Heart left ventricle (tissue), 16 donors: Measurements from ENCODE around the gene TBC1D1. TPM values are rescaled to one million over a fixed set of nuclear protein-coding genes. Genes with fewer than 3 reads are reported as not detected.
A peak's percentile ranks its signal among the peaks of the same experiment; 100 is the strongest.

Experiments used
- ATAC-seq, 4 donors: fragments of 200-7000 bp; cut with Tn5 transposase; one replicate each; pipeline ENCODE4 v1.9.1; 2020 to 2022; ENCODE audit warnings: moderate library complexity in 4 of 4, mild to moderate bottlenecking in 3 of 4, moderate number of reproducible peaks in 1 of 4
- DNase-seq, 5 donors: peaks; one replicate each; pipeline ENCODE4 v3.0.0-alpha.2; 2020
- H3K27ac ChIP-seq, 12 donors: fragments of 200-600 bp; sonication (generic) in 4 of 12; one replicate each; pipeline versions ENCODE4 v1.5.0 to v1.8.0; 2016 to 2022; ENCODE audit warnings: mild to moderate bottlenecking in 2 of 12
- H3K27me3 ChIP-seq, 9 donors: fragments of 200-600 bp; sonication (generic) in 2 of 9; one replicate each; pipeline versions ENCODE4 v1.5.1 to v1.8.0; 2016 to 2022; ENCODE audit warnings: mild to moderate bottlenecking in 3 of 9
- H3K36me3 ChIP-seq, 9 donors: fragments of 200-600 bp; sonication (generic) in 2 of 9; one replicate each; pipeline versions ENCODE4 v1.5.0 to v1.8.0; 2018 to 2022; ENCODE audit warnings: mild to moderate bottlenecking in 2 of 9
- H3K4me1 ChIP-seq, 12 donors: fragments of 200-600 bp; sonication (generic) in 4 of 12; one replicate each; pipeline versions ENCODE4 v1.5.0 to v1.8.0; 2016 to 2022; ENCODE audit warnings: mild to moderate bottlenecking in 3 of 12
- H3K4me3 ChIP-seq, 12 donors: fragments of 200-600 bp; sonication (generic) in 4 of 12; one replicate each; pipeline versions ENCODE4 v1.5.0 to v1.8.0; 2017 to 2022; ENCODE audit warnings: mild to moderate bottlenecking in 9 of 12, moderate library complexity in 4 of 12
- H3K9me3 ChIP-seq, 12 donors: fragments of 200-600 bp; sonication (generic) in 4 of 12; one replicate each; pipeline versions ENCODE4 v1.5.0 to v1.8.0; 2016 to 2022; ENCODE audit warnings: mild to moderate bottlenecking in 1 of 12
- POLR2A ChIP-seq, 2 donors: fragments of 450-650 bp; IDR thresholded peaks; one replicate each; pipeline ENCODE4 v1.6.1; 2017; ENCODE audit warnings: antibody characterized with exemption in 2 of 2, mild to moderate bottlenecking in 2 of 2, moderate library complexity in 2 of 2
- WGBS, 4 donors: extraction: QIAGEN DNeasy Blood & Tissue Kit in 2 of 4; methylation state at CpG; one replicate each; pipeline versions ENCODE4 v1.1.5 to v1.1.7; 2013 to 2018; 5-methylcytosine and 5-hydroxymethylcytosine counted together
- intact Hi-C, 10 donors: fragments of 100-400 bp; cut with DNase I; formaldehyde crosslinking; loops; one replicate each; pipeline versions ENCODE4 v1.11.1 to v1.14.2; 2022
- polyA plus RNA-seq, 2 donors: library from polyadenylated mRNA; stranded (reverse); fragments of 200-250 nt; gene quantifications; one replicate each; pipeline ENCODE4 v1.2.3, GENCODE V29; 2013
- total RNA-seq, 9 donors: library from RNA; depleted of rRNA in 2 of 9; stranded (reverse); fragments of >200 nt in 2 of 9; fragmentation: NEBNext Ultra II Directional in 3 of 9; extraction: Animal tissue kit (Norgen Biotek cat#: 25700) in 3 of 9; gene quantifications; one replicate each; pipeline versions ENCODE4 v1.1.0 to v1.2.4, GENCODE V29; 2016 to 2023
- TF ChIP-seq, protein P1 (sequence below), 12 donors: fragments of 200-600 bp; sonication (generic) in 4 of 12; IDR thresholded peaks; one replicate each; pipeline versions ENCODE4 v1.5.0 to v1.8.0; 2018 to 2022; ENCODE audit warnings: antibody characterized with exemption in 12 of 12, mild to moderate bottlenecking in 5 of 12
- donor health status: ischemic (EF 13 %, LVEDD 7.1; RV severe dilation, severe dysfunction).
- donor health status: healthy with polysubstance abuse.
- donor health status: DM: no; HTN: yes; CAD: no.
- donor health status: DM: no; HTN: no; CAD: no.
- donor health status: ischemic (EF 25% LVEDD 6.9; RV normal size, moderate dysfunction).
- donor health status: ischemic (EF 25% LVEDD 5.7; RV mildly dilated, moderate dysfunction).
- donor health status: healthy.
- donor health status: DM: yes; HTN: yes; CAD: no.
- donor health status: ischemic (EF 35%, LVEDD 5.7; RV mildly dilated, moderate dysfunction).
- donor health status: nonischemic (EF 11% LVEDD 7.7; RV severe dilation, severe dysfunction).
- donor health status: DM: yes; HTN: yes; CAD: no.
- donor health status: PGD.
- donor health status: ischemic (EF 29% LVEDD 5.4; RV normal size, mild dysfunction).
- donor health status: nonischemic (EF 23%, LVEDD 6.1; RV moderate dilation, normal function).

Gene TBC1D1
- total and polyA plus RNA-seq, 11 donors, result 81.7 to 269 (median 140) TPM

DNA sequence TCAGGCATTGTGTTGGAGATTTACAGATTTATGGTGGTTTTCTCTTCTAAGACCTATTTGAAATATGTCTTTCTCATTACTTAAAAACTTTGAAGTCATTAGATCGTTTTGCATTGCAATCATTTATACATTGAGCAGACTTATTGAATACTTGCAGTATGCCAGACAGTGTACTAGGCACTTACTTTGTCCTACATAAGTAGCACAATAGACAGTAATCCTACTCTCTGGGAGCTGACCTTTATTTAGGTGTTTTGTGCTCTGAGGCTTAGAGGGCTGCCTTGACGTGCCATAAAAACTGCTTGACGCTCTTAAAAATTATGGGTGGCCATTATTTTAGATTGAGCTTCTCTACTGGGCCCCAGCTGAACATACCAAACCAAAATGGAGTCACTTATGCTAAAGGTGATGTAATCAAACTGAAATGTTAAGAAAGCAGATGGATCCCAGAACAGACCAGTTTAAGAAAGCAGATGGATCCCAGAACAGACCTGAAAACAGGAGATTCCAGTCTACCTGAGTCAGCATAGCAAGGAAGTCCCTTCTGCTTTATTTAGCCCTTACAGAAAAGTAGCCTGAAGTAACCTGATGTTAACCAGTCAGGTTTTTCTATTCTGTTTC, 111.7 kb downstream of the TBC1D1 start:
- H3K4me1 ChIP-seq, result peaks cover 0 to 51% (median 32%) of the 10 kb centered on the region in 12 donors
- ATAC-seq (no peak), DNase-seq (no peak)
- no peaks in the 10 kb centered on the region for H3K9me3 ChIP-seq
- no peak for TF ChIP-seq POLR2A (IDR thresholded peaks at IDR 0.05)
- TF ChIP-seq, protein P1, sequence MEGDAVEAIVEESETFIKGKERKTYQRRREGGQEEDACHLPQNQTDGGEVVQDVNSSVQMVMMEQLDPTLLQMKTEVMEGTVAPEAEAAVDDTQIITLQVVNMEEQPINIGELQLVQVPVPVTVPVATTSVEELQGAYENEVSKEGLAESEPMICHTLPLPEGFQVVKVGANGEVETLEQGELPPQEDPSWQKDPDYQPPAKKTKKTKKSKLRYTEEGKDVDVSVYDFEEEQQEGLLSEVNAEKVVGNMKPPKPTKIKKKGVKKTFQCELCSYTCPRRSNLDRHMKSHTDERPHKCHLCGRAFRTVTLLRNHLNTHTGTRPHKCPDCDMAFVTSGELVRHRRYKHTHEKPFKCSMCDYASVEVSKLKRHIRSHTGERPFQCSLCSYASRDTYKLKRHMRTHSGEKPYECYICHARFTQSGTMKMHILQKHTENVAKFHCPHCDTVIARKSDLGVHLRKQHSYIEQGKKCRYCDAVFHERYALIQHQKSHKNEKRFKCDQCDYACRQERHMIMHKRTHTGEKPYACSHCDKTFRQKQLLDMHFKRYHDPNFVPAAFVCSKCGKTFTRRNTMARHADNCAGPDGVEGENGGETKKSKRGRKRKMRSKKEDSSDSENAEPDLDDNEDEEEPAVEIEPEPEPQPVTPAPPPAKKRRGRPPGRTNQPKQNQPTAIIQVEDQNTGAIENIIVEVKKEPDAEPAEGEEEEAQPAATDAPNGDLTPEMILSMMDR (IDR thresholded peaks at IDR 0.05), result no peak
- 83 to 97% (median 93%) methylated on average over 3 of the region's 3 CpGs for WGBS, 4 donors
- H3K27me3 ChIP-seq, result no peaks in the 10 kb centered on the region
- no peaks in the 10 kb centered on the region for H3K36me3 ChIP-seq
- H3K27ac ChIP-seq, result peak overlapping the region in 1 of 12 donors; percentile 33
- intact Hi-C loops, result no loop called here
- no peak overlapping the region for H3K4me3 ChIP-seq

DNA sequence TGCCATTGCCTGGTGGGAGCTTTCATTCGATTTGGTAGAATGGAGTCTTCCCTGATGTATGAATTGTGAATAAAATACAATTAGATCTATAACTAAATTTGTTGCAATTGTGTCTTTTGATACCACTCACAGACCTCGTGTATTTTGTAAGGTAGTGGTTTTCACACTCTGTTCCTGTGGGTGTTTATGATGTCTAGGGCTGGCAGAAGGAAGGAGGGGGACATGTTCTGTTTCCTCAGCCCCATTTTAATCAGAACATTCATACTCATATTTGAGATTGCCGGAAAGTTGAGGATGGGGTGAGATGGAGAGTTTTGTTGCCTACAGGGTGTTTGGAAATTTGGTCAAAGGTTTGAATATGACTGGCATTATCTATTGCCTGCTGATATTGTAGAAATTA, 112.2 kb downstream of the TBC1D1 start:
- peaks cover 0 to 56% (median 29%) of the 10 kb centered on the region in 12 donors for H3K4me1 ChIP-seq
- DNase-seq, result no peak
- no peak overlapping the region for H3K4me3 ChIP-seq

DNA sequence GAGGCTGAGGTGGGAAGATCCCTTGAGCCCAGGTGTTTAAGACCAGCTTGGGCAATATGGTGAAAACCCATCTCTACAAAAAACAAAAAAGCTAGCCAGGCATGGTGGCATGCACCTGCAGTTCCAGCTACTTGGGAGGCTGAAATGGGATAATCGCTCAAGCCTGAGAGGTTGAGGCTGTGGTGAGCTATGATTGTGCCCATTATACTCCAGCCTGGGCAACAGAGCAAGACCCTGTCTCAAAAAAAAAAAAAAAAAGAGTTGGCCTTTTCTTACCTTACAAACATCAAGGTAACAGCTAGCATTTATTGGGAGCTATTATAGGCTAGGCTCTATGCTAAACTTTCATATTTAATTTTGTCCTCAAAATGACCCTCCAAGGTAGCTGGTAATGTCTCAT, 112.7 kb downstream of the TBC1D1 start:
- intact Hi-C loops, result no loop called here
- H3K27ac ChIP-seq, result peak overlapping the region in 1 of 12 donors; percentile 64
- ATAC-seq, result no peak
- no peaks in the 10 kb centered on the region for H3K27me3 ChIP-seq
- no peaks in the 10 kb centered on the region for H3K9me3 ChIP-seq
- H3K4me3 ChIP-seq, result no peak overlapping the region
- peaks cover 0 to 56% (median 31%) of the 10 kb centered on the region in 12 donors for H3K4me1 ChIP-seq
- no peak for DNase-seq
- WGBS, 4 donors, result 92 to 100% (median 97%) methylated on average over 1 of the region's 1 CpG
- H3K36me3 ChIP-seq, result no peaks in the 10 kb centered on the region
- TF ChIP-seq POLR2A (IDR thresholded peaks at IDR 0.05), result no peak
- TF ChIP-seq, protein P1 (IDR thresholded peaks at IDR 0.05), result no peak

More for the DNA sequence above, 112.2 kb downstream of the TBC1D1 start:
- Histone ChIP-seq H3K9me3 (no peaks in the 10 kb centered on the region), H3K27ac (peak overlapping the region in 1 of 12 donors; percentile 64), H3K36me3 (no peaks in the 10 kb centered on the region), H3K27me3 (no peaks in the 10 kb centered on the region)
- ATAC-seq, result no peak
- intact Hi-C loops, result no loop called here
- 81 to 83% (median 82%) methylated on average over 3 of the region's 3 CpGs for WGBS, 4 donors
- no peak for TF ChIP-seq POLR2A (IDR thresholded peaks at IDR 0.05)
- TF ChIP-seq, protein P1 (IDR thresholded peaks at IDR 0.05), result no peak

DNA sequence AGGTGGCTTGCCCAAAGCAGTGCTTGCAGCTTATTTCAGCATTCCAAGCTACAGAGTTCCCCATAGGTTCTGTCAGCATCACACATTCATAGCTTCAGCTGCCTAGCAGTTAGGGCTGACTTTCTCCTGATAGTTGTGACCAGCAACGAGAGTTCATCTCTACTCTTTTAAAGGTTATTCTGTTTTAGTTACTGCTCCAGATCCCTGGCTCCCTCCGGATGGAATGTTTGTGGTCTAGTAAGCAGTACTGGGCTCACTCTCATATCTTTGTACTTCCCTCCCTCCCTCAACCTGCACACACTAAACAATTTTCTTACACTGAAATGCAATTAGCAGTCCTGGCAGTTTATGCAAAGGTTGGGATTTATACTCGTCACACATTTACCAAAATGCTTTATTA, 113.2 kb downstream of the TBC1D1 start:
- DNase-seq, result no peak
- no peaks in the 10 kb centered on the region for H3K27me3 ChIP-seq
- WGBS, 4 donors, result 49 to 57% (median 55%) methylated on average over 3 of the region's 3 CpGs
- intact Hi-C loops, result no loop called here
- H3K36me3 ChIP-seq, result no peaks in the 10 kb centered on the region
- H3K4me1 ChIP-seq, result peaks cover 0 to 61% (median 34%) of the 10 kb centered on the region in 12 donors
- H3K9me3 ChIP-seq, result no peaks in the 10 kb centered on the region
- H3K4me3 ChIP-seq, result no peak overlapping the region
- peak in 3 of 4 donors; percentile 18 to 27 (median 24) for ATAC-seq
- no peak for TF ChIP-seq POLR2A (IDR thresholded peaks at IDR 0.05)
- TF ChIP-seq, protein P1 (IDR thresholded peaks at IDR 0.05), result no peak
- peak overlapping the region in 1 of 12 donors; percentile 64 for H3K27ac ChIP-seq
